HG03025 (cell line): ENCODE results near the gene C1orf210.

Experiments used
- ATAC-seq: cut with Tn5 transposase; IDR thresholded peaks from one replicate; pipeline ENCODE4 v1.9.1; 2021; ENCODE audit warnings: mild to moderate bottlenecking, moderate library complexity; ENCODE audit not compliant: unreplicated experiment, low FRiP score

C1orf210 gene

DNA sequence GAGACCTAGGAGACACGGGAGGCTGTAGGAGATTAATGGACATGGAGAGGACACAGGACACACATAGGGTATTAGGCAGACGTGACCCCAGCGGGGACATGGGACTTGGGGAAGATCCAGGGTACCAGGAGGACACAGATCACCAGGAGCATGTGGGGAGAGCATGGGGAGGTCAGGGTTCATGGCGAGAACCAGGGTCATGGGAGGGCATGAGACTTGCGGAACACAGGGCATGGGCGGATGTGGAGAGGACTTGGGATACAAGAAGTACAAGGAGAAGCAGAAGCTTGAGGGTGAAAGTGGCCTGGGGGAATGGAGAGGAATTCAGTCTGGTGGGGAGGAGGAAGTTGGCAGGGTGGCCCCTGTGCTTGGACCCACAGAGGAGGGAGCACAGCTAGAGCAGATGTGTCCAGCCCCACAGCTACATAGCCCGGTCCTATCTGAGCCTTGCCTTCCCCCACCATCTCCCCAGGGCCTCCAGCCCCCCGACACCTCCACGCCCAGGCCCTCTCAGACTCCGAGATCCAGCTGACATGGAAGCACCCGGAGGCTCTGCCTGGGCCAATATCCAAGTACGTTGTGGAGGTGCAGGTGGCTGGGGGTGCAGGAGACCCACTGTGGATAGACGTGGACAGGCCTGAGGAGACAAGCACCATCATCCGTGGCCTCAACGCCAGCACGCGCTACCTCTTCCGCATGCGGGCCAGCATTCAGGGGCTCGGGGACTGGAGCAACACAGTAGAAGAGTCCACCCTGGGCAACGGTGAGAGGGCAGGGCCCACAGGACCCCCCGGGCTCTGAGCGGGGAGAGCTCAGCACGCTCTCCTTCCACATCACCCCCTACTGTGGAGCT is 27.5 kb upstream of the C1orf210 start:
- ATAC-seq: no peak

DNA sequence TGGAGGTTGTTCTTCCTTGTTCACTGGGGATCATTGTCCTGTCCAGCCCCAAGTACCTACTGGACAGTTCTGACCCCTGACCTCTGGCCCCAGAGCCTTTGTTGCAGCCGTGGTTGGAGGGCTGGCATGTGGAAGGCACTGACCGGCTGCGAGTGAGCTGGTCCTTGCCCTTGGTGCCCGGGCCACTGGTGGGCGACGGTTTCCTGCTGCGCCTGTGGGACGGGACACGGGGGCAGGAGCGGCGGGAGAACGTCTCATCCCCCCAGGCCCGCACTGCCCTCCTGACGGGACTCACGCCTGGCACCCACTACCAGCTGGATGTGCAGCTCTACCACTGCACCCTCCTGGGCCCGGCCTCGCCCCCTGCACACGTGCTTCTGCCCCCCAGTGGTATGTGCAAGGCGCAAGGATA is 26.8 kb upstream of the C1orf210 start:
- ATAC-seq: no peak

DNA sequence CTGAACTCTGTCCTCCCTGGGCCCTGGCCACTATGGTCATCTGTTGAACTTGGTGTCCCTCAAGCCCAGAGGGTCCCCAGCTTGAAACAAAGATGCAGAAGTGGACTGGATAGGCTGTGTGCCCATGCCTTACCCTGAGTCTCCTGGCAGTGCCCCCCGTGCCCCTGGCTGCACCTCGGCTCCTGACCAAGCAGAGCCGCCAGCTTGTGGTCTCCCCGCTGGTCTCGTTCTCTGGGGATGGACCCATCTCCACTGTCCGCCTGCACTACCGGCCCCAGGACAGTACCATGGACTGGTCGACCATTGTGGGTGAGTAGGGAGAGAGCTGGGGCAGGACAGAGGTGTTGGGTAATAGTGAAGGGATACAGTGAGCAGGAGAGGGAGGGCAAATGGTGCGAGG is 26.1 kb upstream of the C1orf210 start:
- ATAC-seq: no peak

DNA sequence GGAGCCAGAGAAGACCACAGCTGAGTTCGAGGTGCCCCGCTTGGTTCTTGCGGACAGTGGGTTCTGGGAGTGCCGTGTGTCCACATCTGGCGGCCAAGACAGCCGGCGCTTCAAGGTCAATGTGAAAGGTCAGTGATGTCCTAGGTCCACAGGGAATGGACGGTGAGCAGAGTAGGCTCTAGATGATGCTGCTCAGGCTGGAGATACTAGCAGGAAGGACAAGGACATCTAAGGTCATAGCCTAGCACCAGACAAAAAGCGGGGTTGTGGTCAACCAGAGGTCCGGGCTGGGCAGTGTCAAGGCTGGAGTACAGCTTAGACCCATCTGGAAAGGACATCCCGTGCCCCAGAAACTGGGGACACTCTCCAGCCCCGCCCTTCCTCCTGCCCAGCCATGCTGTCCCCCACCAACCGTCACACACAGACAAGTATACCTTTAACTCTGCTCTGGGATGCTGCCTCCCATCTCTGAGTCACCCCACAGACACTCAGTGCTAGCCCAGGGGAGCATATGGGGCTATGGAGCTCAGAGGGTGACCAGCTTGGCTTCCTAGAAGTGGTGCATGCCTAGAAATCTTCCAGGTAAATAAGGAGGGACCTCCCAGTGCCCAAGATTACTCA is 24.1 kb upstream of the C1orf210 start:
- no peak for ATAC-seq

DNA sequence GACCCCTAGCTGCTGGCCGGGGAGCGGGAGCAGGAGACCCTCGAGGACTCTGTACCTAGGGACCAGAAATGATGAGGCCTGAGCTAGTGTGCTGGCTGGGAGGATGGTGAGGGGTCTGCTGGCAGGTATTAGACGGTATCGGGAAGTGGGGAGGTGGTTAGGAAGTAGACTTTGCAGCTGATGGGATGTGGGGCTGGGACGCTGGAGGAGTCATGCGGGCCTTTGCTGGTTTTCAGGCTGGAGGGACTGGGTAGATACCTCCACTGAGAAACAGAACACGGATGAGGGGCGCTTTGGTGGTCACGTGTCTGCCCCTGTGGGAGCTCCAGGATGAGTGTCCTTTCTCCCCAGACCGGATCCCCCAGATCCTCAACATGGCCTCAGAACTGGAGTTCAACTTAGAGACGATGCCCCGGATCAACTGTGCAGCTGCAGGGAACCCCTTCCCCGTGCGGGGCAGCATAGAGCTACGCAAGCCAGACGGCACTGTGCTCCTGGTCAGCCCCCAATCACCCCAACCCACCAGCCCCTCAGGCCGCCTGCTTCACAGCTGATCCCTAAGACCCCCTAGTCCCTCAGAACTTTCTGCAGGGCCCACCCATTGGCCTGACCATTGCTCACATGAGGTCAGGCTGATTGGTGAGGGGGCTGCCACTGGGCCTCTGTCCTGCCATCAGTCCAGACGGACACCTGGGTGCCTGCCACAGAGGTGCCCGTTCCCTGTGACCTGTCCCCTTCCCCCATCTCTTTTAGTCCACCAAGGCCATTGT is 23.4 kb upstream of the C1orf210 start:
- no peak for ATAC-seq

DNA sequence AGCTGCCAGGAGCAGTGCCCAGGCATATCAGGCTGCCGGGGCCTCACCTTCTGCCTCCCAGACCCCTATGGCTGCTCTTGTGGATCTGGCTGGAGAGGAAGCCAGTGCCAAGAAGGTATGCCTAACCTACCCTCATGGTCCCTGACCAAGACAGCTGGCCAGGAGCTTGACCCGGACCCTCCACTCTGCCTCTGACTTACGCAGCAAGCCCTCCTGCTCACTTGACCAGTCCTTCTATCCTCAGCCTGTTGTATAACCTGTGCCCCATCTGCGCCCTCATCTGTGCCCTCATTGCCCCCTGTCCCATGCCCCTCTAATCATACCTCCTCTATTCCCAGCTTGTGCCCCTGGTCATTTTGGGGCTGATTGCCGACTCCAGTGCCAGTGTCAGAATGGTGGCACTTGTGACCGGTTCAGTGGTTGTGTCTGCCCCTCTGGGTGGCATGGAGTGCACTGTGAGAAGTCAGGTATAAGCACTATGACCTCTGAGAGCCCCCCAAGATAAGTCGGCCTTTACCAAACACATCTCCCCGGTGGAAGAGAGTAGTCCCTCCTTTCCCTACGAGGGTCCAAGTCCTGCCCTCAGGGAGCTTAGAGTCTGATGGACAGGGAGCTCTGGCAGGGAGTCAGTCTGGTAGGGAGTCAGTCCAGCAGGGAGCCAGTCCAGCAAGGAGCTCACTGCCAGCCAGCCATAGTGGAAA is 22.2 kb upstream of the C1orf210 start:
- no peak for ATAC-seq

DNA sequence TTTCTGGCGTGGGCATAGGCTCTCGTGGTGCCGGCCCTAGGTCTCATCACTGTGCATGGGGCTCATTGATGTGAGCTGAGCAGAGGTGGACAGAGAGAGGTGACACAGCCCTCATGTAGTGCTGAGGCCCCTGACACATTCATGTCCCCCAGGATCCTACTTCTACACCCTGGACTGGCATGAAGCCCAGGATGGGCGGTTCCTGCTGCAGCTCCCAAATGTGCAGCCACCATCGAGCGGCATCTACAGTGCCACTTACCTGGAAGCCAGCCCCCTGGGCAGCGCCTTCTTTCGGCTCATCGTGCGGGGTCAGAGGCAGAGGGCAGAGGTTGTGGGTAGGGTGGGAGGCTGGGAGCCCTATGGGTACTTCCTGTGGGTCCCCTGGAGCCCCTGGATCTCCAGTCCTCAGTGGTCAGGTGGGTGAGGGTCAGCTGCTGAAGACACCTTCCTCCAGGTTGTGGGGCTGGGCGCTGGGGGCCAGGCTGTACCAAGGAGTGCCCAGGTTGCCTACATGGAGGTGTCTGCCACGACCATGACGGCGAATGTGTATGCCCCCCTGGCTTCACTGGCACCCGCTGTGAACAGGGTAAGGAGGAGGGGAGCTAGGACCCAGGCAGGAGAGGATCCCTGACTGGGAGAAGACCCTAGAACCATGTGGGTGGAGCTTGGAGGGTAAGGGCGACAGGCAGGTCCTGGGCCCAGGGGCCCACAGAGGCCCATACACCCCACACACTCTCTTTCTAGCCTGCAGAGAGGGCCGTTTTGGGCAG is 21.5 kb upstream of the C1orf210 start:
- no peak for ATAC-seq

DNA sequence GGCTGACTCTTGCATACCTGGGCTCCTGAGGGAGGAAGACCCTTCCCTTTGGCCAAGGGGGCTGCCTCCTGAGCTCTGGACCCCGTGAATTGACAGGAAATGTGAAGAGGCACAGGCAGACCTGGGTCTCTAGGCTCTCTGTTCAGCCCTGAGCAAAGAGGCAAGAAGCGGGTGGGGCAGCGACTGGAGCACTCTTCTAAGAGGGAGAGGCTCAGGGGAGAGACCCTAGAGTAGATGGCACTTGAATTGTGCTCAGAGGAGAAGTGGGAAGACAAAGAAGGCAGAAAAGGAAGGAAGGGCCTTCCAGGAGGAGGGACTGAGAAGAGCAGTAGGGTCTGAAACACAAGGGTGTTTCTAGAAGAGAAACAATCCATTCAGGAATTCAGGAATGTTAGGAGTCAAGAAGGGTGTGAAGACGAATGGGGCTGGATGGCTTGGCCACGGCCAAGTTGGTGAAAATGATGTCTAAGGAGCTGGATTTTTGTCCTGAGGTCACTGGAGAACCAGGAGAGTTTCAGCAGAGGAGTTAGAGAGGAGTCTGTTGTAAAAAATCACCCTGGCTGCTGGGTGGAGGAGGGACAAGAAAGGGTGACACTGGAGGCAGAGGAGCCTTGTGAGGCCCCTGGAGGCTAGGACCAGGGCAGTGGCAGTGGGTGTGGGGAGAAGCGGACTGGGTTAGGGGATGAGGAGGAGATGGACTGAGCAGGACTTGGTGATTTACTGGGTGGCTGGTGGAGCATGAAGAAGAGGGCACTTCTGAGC is 20.7 kb upstream of the C1orf210 start:
- ATAC-seq: no peak

DNA sequence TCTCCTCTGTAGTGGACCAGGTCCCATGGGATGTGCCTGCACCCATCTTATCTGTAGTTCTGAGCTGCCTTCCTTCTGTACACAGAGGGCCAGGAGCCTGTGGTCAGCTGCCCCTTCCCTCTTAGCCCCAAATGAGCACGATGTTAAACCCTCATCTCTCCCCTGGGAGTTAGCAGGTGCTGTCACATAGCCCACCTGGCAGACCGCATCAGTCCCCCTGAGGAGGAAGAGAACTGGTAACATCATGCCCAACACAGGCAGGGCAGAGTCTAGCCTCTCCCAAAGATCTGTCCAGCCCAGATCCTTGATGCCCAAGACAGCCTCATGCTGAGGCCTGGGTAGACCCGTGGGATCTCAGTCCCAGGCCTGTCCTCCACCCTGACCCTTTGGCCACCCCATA is 20.1 kb upstream of the C1orf210 start:
- ATAC-seq: no peak

DNA sequence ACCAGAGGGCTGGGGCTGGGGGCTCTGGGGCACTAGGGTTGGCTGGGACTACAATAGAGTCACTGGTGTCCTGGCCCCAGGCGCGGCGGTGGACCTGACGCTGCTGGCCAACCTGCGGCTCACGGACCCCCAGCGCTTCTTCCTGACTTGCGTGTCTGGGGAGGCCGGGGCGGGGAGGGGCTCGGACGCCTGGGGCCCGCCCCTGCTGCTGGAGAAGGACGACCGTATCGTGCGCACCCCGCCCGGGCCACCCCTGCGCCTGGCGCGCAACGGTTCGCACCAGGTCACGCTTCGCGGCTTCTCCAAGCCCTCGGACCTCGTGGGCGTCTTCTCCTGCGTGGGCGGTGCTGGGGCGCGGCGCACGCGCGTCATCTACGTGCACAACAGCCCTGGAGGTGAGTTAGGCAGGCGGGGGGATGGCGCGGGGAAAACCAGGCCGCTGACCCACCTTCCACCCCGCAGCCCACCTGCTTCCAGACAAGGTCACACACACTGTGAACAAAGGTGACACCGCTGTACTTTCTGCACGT is 19.5 kb upstream of the C1orf210 start:
- ATAC-seq: no peak

DNA sequence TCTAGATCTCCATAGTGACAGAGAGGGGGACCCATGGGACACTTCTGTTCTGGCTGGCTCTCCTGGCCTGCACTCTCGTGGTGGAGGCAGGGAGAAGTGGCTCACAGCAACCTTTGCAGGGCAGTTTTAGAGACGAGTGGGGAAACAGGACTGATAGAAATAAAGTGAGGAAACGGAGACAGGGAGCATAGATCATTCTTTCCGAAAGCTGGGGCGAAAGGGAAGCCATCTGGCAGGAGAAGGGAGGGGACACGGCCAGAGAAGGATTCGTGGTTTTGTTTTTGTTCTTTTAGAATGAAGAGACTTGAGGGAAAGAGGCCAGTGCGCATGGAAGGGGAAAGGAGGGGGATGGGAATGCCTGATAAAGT is 18.9 kb upstream of the C1orf210 start:
- ATAC-seq: no peak

DNA sequence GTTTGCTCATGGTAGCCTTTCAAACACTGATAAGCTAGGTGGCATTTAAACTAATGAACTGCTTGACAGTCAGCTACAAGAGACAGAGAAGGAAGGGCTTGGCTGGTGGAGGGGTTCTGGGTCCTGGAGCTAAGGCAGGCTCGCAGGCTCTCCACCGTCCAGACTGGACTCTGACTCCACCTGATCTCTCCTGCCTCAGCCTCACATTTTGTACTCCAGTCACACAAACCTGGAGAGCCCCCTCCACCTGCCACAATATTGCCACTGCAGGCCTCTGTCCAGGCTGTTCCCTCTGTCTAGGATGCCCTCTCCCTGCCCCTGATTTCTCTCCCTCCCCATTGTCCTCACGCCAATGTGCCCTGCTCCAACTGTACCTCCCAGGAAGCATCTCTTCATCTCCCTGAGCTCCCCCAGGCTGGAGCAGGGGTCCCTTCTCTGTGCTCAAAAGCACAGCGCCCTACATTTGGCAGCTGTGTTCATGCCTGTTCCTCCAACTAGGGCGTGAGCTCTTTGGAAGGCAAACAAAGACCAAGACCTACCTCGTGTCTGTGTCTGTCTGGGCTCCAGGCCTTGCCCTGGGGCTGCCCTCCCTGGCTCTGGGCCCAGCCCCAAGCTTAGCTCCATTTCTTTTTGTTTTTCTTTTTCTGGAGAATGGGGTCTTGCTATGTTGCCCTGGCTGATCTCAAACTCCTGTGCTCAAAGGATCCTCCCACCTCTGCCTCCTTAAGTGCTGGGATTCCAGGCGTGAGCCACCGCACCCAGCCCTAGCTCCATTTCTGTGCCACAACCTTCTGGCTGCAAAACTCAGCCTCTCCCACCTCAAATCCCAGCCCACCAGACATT is 18.3 kb upstream of the C1orf210 start:
- no peak for ATAC-seq

DNA sequence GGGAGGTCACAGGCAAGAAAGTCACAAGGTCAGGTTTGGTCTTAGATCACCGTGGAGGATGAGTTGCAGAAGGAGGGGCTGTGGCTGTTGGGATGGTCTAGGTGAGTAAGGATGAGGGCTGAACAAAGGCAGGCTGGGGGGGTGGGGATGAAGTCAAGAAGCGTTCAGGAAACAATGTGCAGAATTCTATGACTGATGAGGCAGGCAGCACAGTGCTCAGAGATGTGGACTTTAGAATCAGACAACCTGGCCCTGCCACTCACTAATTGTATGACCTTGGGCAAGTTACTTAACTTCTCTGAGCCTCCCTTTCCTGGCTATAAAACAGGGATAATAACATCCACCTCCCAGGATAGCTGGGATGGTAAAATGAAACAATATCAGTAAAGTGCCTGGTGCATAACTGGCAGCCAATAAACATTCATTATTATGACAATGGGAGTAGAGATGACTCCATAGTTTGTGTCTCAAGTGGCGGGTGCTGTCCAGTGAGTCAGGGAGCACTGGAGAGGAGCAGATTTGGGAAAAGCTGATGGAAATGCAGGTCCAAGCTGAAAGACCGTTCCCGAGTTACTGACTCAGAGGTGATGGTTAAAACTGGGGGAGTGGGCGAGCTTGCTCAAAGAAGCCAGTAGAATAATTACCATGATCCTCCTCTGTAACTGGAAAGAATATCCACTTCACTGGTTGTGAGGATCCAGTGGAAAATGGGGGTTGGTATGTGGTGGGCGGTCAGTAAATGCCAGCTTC is 17.5 kb upstream of the C1orf210 start:
- ATAC-seq: no peak

DNA sequence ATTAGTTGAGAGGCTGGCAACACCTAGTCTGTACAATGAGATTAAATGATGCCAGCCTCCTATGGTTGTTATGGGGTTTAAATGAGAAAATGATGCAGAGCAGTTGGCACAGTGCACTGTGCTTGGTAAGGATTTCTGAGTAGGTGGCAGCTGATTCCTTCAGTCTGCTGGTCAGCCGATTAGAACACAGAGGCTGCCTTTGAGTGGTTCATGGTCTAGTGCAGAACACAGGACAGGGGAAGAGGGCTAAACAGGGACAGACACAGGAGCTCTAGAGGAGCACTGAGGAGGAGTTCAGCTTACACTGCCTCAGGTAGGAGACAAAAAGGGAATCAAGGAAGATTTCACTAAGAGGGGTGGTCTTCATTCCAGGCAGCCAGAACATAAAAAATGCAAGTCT is 16.8 kb upstream of the C1orf210 start:
- no peak for ATAC-seq

DNA sequence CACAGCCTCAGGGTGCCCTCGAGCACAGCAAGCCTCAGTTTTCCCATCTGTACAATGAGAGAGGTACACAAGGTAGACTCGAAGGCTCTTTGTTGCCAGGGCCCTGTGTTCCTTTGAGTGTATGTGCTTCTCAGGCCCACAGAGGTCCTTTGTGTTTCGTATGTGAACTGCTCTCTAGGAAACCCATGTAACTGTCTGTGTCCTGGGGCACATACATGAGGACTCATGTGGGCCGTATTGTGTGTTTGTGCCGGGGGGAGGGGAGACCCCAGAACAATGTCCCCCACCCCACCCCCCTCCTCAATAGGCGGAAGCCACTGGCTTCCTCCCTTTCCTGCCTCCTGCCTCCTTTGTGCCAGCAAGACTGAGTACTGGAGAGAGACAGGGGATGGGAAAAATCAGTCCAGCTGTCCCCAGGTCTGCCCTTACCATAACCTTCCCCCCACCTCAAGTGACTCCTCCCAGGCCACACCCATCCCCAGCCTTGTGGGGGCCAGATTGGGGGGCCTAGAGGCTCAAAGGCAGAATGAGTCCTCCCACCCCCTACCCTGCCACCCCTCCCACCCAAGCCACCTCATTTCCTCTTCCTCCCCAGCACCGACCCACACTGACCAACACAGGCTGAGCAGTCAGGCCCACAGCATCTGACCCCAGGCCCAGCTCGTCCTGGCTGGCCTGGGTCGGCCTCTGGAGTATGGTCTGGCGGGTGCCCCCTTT is 15.2 kb upstream of the C1orf210 start, which contains the start of gene TIE1:
Gene TIE1 (plus strand): TSS at position 605 of the 717 bp plus-strand sequence. CDS start 90 bp downstream, at position 695.
- ATAC-seq: no peak

DNA sequence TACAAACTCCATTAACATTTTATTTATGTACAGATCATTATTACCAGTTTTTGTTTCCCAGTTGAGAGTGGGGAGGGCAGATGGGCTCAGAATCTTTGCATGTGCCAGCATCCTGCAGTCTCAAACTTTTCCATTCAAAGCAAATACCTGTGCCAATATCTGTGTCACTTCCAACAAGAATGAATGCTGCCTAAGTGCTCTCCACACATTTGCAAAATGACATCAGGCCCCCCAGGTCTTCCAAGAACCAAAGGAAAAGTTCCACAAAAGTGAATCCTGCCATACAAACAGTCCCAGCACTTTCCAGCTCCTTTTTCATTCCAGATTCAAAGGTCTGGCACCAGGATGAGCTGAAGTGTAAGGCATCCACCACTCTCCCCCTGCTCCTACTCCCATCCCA is 13.7 kb upstream of the C1orf210 start:
- no peak for ATAC-seq

DNA sequence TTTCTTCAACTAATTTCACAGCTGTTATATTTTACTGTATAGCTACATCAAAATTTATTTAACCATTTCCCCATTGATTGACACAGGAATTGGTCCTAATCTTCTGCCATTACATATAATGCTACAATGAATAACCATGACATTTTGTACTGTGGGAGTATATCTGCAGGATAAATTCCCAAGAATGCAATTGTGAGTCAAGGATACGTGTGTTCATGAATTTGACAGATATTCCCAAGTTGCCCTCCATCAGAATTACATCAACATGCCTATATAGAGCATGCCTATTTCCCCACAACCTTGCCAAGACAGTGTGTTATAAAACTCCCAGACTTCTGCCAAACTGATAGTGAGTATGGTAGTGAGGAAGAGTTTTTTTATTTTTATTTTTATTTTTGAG is 12.7 kb upstream of the C1orf210 start:
- ATAC-seq: no peak
